IMR-90 (cell line): ENCODE measurements around the gene PCCA. TPM values are rescaled to one million over a fixed set of nuclear protein-coding genes. Genes with fewer than 3 reads are reported as not detected.

Experiments
- ATAC-seq: fragments of 200-7000 bp; cut with Tn5 transposase; 2 replicates; pipeline ENCODE4 v1.9.1; 2020; ENCODE audit warnings: low read depth, mild to moderate bottlenecking, moderate library complexity
- BruUV-seq: library from RNA; stranded (reverse); fragments of 400-500 nt; replicated peaks from 2 replicates; lab custom pipeline; 2021; lab: Mats Ljungman, UMichigan
- CTCF ChIA-PET: fragments of 300-600 bp; formaldehyde crosslinking; extraction: SDS; loops from one replicate; lab custom pipeline; 2021; ENCODE audit warnings: antibody characterized with exemption; lab: Yijun Ruan, JAX
- POLR2A ChIA-PET: fragments of 300-600 bp; sonication (Branson Sonifier 250); formaldehyde crosslinking; loops from one replicate; lab custom pipeline; 2022; ENCODE audit warnings: antibody characterized with exemption; ENCODE audit not compliant: unreplicated experiment; lab: Charles Lee
- DNase-seq: peaks from one replicate; pipeline ENCODE4 v3.0.0; 2013
- H2AFZ ChIP-seq: replicated peaks from 2 replicates; pipeline ENCODE3; 2013; ENCODE audit warnings: low read length, mild to moderate bottlenecking; ENCODE audit not compliant: poor library complexity
- H2AK5ac ChIP-seq: 2 replicates; pipeline ENCODE4 v1.6.1; 2013; ENCODE audit warnings: low read depth, low read length, inconsistent platforms
- H2AK9ac ChIP-seq: replicated peaks from 2 replicates; pipeline ENCODE3; 2013; ENCODE audit warnings: mild to moderate bottlenecking, low read depth, low read length, moderate library complexity; ENCODE audit not compliant: poor library complexity
- H2BK120ac ChIP-seq: 2 replicates; pipeline ENCODE4 v1.6.1; 2013; ENCODE audit warnings: low read depth, low read length, inconsistent platforms
- H2BK15ac ChIP-seq: 3 replicates; pipeline ENCODE4 v1.6.1; 2013; ENCODE audit warnings: low read depth, low read length, inconsistent platforms
- H2BK20ac ChIP-seq: 2 replicates; pipeline ENCODE4 v1.6.1; 2013; ENCODE audit warnings: low read depth, mild to moderate bottlenecking, inconsistent platforms, low read length, moderate library complexity
- H2BK5ac ChIP-seq: 2 replicates; pipeline ENCODE4 v1.6.1; 2013; ENCODE audit warnings: mild to moderate bottlenecking, low read depth, low read length, inconsistent platforms; ENCODE audit not compliant: poor library complexity, severe bottlenecking
- H3K14ac ChIP-seq: replicated peaks from 2 replicates; pipeline ENCODE4 v1.6.1; 2013; ENCODE audit warnings: low read depth, low read length, inconsistent platforms
- H3K18ac ChIP-seq: 2 replicates; pipeline ENCODE4 v1.6.1; 2013; ENCODE audit warnings: low read depth, low read length, control low read depth
- H3K23ac ChIP-seq: 2 replicates; pipeline ENCODE4 v1.6.1; 2013; ENCODE audit warnings: low read depth, low read length, inconsistent platforms
- H3K27ac ChIP-seq: 2 replicates; pipeline ENCODE4 v1.5.1; 2013; ENCODE audit warnings: mild to moderate bottlenecking, control low read depth, low read length; ENCODE audit not compliant: insufficient read depth
- H3K27me3 ChIP-seq: 2 replicates; pipeline ENCODE4 v1.6.1; 2013; ENCODE audit warnings: low read length; ENCODE audit not compliant: control insufficient read depth, insufficient read depth
- H3K36me3 ChIP-seq: 2 replicates; pipeline ENCODE4 v1.6.1; 2013; ENCODE audit warnings: low read length, mixed read lengths; ENCODE audit not compliant: control insufficient read depth, insufficient read depth
- H3K4ac ChIP-seq: 2 replicates; pipeline ENCODE4 v1.6.1; 2013; ENCODE audit warnings: low read depth, low read length, inconsistent platforms
- H3K4me1 ChIP-seq: 2 replicates; pipeline ENCODE4 v1.6.1; 2013; ENCODE audit warnings: low read length, mixed read lengths; ENCODE audit not compliant: control insufficient read depth, insufficient read depth
- H3K4me2 ChIP-seq: 2 replicates; pipeline ENCODE4 v1.6.1; 2013; ENCODE audit warnings: low read depth, mild to moderate bottlenecking, control low read depth, low read length, moderate library complexity
- H3K4me3 ChIP-seq: 2 replicates; pipeline ENCODE4 v1.5.1; 2013; ENCODE audit warnings: low read depth, mild to moderate bottlenecking, control low read depth, low read length, moderate library complexity; ENCODE audit not compliant: insufficient read depth
- H3K56ac ChIP-seq: 2 replicates; pipeline ENCODE4 v1.6.1; 2013; ENCODE audit warnings: low read length, inconsistent platforms; ENCODE audit not compliant: insufficient read depth; ENCODE audit errors: extremely low read depth
- H3K79me1 ChIP-seq, 2 experiments: 2 replicates each; pipeline ENCODE4 v1.6.1; 2013; ENCODE audit warnings: low read length in 2 of 2, inconsistent platforms in 1 of 2, low read depth in 1 of 2
- H3K9ac ChIP-seq: 2 replicates; pipeline ENCODE4 v1.6.1; 2013; ENCODE audit warnings: low read depth, low read length, control low read depth
- H3K9me1 ChIP-seq: 2 replicates; pipeline ENCODE4 v1.6.1; 2013; ENCODE audit warnings: low read length, inconsistent platforms; ENCODE audit not compliant: insufficient read depth
- H3K9me3 ChIP-seq: 2 replicates; pipeline ENCODE4 v1.6.1; 2013; ENCODE audit warnings: low read length; ENCODE audit not compliant: control insufficient read depth, insufficient read depth
- H4K20me1 ChIP-seq: 2 replicates; pipeline ENCODE4 v1.6.1; 2013; ENCODE audit warnings: low read length, inconsistent platforms; ENCODE audit not compliant: insufficient read depth
- H4K5ac ChIP-seq: 2 replicates; pipeline ENCODE4 v1.6.1; 2013; ENCODE audit warnings: mild to moderate bottlenecking, low read depth, low read length, control low read depth
- H4K8ac ChIP-seq, 2 experiments: 2 replicates each; pipeline ENCODE4 v1.6.1; 2013; ENCODE audit warnings: low read depth in 2 of 2, low read length in 2 of 2, control low read depth in 1 of 2, inconsistent platforms in 1 of 2
- H4K91ac ChIP-seq: 2 replicates; pipeline ENCODE4 v1.6.1; 2013; ENCODE audit warnings: low read depth, low read length, inconsistent platforms; ENCODE audit not compliant: insufficient read depth
- CHD1 ChIP-seq: IDR thresholded peaks from 2 replicates; pipeline ENCODE4 v1.6.1; 2012; ENCODE audit warnings: low read depth, low read length, improper control_type of control experiment
- MAFK ChIP-seq: IDR thresholded peaks from 2 replicates; pipeline ENCODE4 v1.6.1; 2012; ENCODE audit warnings: low read depth, low read length, improper control_type of control experiment
- MAZ ChIP-seq: IDR thresholded peaks from 2 replicates; pipeline ENCODE4 v1.6.1; 2012; ENCODE audit warnings: low read depth, mild to moderate bottlenecking, low read length, improper control_type of control experiment, moderate library complexity, borderline replicate concordance
- RAD21 ChIP-seq: IDR thresholded peaks from 2 replicates; pipeline ENCODE4 v1.6.1; 2012; ENCODE audit warnings: low read length, improper control_type of control experiment
- RCOR1 ChIP-seq: IDR thresholded peaks from 2 replicates; pipeline ENCODE4 v1.6.1; 2012; ENCODE audit warnings: mild to moderate bottlenecking, low read length, improper control_type of control experiment; ENCODE audit not compliant: insufficient replicate concordance
- SMC3 ChIP-seq: fragments of 150-350 bp; IDR thresholded peaks from 2 replicates; pipeline ENCODE4 v1.6.1; 2016; ENCODE audit warnings: low read depth, mild to moderate bottlenecking, antibody characterized with exemption, low read length, moderate library complexity
- WGBS, 2 experiments: methylation state at CpG; one replicate each; pipeline versions ENCODE4 v1.1.5 to v1.1.7; 2013; ENCODE audit warnings: missing lambda C conversion rate in 2 of 2; ENCODE audit not compliant: insufficient read length in 1 of 2; ENCODE audit errors: extremely low coverage in 2 of 2; 5-methylcytosine and 5-hydroxymethylcytosine counted together
- dilution Hi-C: fragments of 300-500 bp; cut with HindIII; formaldehyde crosslinking; loops from one replicate; pipeline ENCODE4 v1.14.3; 2018; ENCODE audit warnings: low sequenced_read_pairs; ENCODE audit not compliant: unreplicated experiment
- in situ Hi-C: fragments of 300-500 bp; cut with MboI; formaldehyde crosslinking; loops from 3 replicates; pipeline ENCODE4 v1.14.3; 2019; ENCODE audit warnings: low sequenced_read_pairs, inconsistent platforms, mixed read lengths
- intact Hi-C: fragments of 100-400 bp; cut with micrococcal nuclease; formaldehyde crosslinking; loops from 2 replicates; pipeline ENCODE4 v1.10.0; 2022
- polyA plus RNA-seq, 3 experiments: library from polyadenylated mRNA; depleted of rRNA; stranded (reverse); fragments of >200 nt; gene quantifications; 2 replicates each; pipeline ENCODE4 v1.2.3, GENCODE V29; 2012; ENCODE audit warnings: low replicate concordance in 1 of 3
- total RNA-seq: library from RNA; depleted of rRNA; stranded (reverse); fragments of >200 nt; gene quantifications from 2 replicates; pipeline ENCODE4 v1.2.3, GENCODE V29; 2012

PCCA gene
- total and polyA plus RNA-seq, 2 of the 4 experiments (the other 2 are of a cell fraction), result 7.6 to 24.0 TPM

DNA sequence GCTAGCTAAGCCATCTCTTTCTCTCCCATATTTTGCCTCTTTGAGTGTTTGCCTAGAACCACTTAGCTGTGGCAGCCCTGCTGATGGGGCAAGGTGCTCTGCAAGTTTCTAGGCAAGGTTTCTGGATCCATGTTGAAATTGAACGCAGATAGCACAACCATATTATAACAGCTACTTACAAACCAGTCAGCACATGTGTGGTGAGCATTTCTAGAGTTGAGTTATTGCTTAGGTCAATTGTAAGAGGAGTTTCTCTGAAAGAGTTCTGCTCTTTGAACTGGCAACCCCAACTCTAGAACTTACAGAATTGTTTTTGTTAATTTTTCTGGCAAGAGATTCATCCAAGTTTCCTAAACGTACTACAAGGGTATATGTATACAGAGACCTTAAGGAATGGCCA lies 396.4 kb downstream of the PCCA start:
- CTCF ChIA-PET, result no interaction called here
- H2AK9ac ChIP-seq, result no peak overlapping the region
- BruUV-seq, result no TSS peak

More for the DNA sequence above, 396.4 kb downstream of the PCCA start:
- Histone ChIP-seq H3K4ac (no peak overlapping the region), H3K9ac (no peak overlapping the region), H4K8ac (no peak overlapping the region), H4K91ac (no peak overlapping the region), H4K5ac (no peak overlapping the region), H3K27ac (no peak overlapping the region), H3K14ac (no peak overlapping the region), H2AFZ (no peak overlapping the region), H3K23ac (no peak overlapping the region), H3K79me1 (0 out of 4 replicates have a peak, but pooled peaks cover 0 to 5% of the 10 kb centered on the region in 2 experiments), H3K9me3 (no peaks in the 10 kb centered on the region), H3K27me3 (no peaks in the 10 kb centered on the region), H3K56ac (no peak overlapping the region), H2AK5ac (no peak overlapping the region), H3K4me1 (peaks cover 2% of the 10 kb centered on the region), H3K9me1 (no peaks in the 10 kb centered on the region), H2BK120ac (no peak overlapping the region), H3K4me2 (no peak overlapping the region), H2BK5ac (no peak overlapping the region), H3K36me3 (no peaks in the 10 kb centered on the region), H2BK20ac (no peak overlapping the region), H2BK15ac (no peak overlapping the region), H3K4me3 (no peak overlapping the region), H3K18ac (no peak overlapping the region), H4K20me1 (no peaks in the 10 kb centered on the region)
- intact Hi-C loops, result no loop called here
- no peak for ATAC-seq
- in situ Hi-C loops, result no loop called here
- dilution Hi-C loops, result no loop called here
- POLR2A ChIA-PET, result no interaction called here
- WGBS, 2 experiments, result no CpG with 5 or more reads among the region's 2 CpGs
- DNase-seq, result no peak
- TF ChIP-seq CHD1 (no peak), SMC3 (no peak), MAZ (no peak), RAD21 (no peak), MAFK (no peak), RCOR1 (no peak)
